ENCODE data around the gene CAMTA1.

CAMTA1 gene

GRCh38 chr1:7811476-7811875, 1026.2 kb downstream of the CAMTA1 start:
- Histone ChIP-seq H3K4me1 (ENCODE audit: insufficient read depth, poor library complexity, severe bottlenecking) (no peaks in the 10 kb centered on the region), H3K9me3 (ENCODE audit: severe bottlenecking) (peaks cover 5% of the 10 kb centered on the region), H3K27ac (ENCODE audit: poor library complexity, severe bottlenecking) (no peak overlapping the region), H3K36me3 (ENCODE audit: low read depth) (peaks cover 48% of the 10 kb centered on the region), H3K27me3 (ENCODE audit: insufficient read depth, poor library complexity, severe bottlenecking) (no peaks in the 10 kb centered on the region), H3K4me3 (ENCODE audit: severe bottlenecking) (no peak overlapping the region)
- DNase-seq (ENCODE audit: low spot score) (no peak), ATAC-seq (ENCODE audit: low read depth) (no peak)
- TF ChIP-seq CTCF (IDR thresholded peaks at IDR 0.05; ENCODE audit: poor library complexity, severe bottlenecking): no peak

- no peak for ATAC-seq (ENCODE audit: low read depth)
- Histone ChIP-seq H3K27me3 (ENCODE audit: insufficient read depth, poor library complexity, severe bottlenecking) (no peaks in the 10 kb centered on the region), H3K36me3 (ENCODE audit: low read depth) (peaks cover 40% of the 10 kb centered on the region), H3K4me3 (ENCODE audit: severe bottlenecking) (no peak overlapping the region), H3K27ac (ENCODE audit: poor library complexity, severe bottlenecking) (no peak overlapping the region), H3K4me1 (ENCODE audit: insufficient read depth, poor library complexity, severe bottlenecking) (no peaks in the 10 kb centered on the region), H3K9me3 (ENCODE audit: severe bottlenecking) (peaks cover 5% of the 10 kb centered on the region)
- DNase-seq (ENCODE audit: low spot score): no peak
- no peak for TF ChIP-seq CTCF (IDR thresholded peaks at IDR 0.05; ENCODE audit: poor library complexity, severe bottlenecking)
Measured at GRCh38 chr1:7813677-7814373, 1028.6 kb downstream of the CAMTA1 start.

Measured in RWPE2 (cell line).